Measurements from ENCODE around the gene TNRC18.
"Not testable (repeated sequence)": the region's sequence is repeated elsewhere in the genome, so short reads cannot be mapped to it uniquely, and the experiment has no call there.

Gene TNRC18, protein sequence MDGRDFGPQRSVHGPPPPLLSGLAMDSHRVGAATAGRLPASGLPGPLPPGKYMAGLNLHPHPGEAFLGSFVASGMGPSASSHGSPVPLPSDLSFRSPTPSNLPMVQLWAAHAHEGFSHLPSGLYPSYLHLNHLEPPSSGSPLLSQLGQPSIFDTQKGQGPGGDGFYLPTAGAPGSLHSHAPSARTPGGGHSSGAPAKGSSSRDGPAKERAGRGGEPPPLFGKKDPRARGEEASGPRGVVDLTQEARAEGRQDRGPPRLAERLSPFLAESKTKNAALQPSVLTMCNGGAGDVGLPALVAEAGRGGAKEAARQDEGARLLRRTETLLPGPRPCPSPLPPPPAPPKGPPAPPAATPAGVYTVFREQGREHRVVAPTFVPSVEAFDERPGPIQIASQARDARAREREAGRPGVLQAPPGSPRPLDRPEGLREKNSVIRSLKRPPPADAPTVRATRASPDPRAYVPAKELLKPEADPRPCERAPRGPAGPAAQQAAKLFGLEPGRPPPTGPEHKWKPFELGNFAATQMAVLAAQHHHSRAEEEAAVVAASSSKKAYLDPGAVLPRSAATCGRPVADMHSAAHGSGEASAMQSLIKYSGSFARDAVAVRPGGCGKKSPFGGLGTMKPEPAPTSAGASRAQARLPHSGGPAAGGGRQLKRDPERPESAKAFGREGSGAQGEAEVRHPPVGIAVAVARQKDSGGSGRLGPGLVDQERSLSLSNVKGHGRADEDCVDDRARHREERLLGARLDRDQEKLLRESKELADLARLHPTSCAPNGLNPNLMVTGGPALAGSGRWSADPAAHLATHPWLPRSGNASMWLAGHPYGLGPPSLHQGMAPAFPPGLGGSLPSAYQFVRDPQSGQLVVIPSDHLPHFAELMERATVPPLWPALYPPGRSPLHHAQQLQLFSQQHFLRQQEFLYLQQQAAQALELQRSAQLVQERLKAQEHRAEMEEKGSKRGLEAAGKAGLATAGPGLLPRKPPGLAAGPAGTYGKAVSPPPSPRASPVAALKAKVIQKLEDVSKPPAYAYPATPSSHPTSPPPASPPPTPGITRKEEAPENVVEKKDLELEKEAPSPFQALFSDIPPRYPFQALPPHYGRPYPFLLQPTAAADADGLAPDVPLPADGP (N-terminal part only)

DNA sequence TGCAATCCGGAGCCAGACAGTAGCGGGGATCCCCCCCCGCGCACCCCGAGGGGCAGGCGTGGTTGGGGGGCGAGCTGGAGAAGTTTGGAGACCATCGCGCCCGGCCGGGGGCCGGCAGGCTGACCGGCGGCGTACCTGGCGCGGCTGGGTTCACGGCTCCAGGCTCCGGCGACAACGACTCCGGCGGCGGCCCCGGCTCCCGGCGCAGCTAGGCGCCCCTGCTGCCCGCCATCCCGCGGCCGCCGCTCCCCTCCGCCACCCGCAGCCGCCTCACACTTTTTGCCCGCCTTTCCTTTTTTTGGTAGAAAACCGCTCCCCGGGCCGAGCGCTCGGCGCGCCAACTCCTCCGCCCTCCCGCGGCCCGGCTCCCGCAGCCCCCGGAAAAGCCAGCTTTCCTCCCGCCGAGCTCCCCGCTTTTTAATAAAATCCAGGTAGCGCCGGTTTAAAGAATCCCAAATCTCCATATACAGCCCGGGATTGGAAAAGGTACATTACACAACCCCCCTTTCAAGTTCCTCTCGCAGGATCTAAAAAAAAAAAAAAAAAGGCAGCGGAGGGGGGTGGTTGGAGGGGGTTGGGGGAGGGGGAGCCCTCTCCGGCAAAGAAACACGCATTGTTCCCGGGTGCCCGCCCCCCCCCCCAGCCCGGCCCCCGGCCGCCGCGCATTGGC lies at the start of gene TNRC18:
Gene TNRC18, minus strand, starts transcription at position 529 of the 670 bp plus-strand sequence. CDS start 2,588 bp downstream, outside the sequence.
- no peak for DNase-seq

DNA sequence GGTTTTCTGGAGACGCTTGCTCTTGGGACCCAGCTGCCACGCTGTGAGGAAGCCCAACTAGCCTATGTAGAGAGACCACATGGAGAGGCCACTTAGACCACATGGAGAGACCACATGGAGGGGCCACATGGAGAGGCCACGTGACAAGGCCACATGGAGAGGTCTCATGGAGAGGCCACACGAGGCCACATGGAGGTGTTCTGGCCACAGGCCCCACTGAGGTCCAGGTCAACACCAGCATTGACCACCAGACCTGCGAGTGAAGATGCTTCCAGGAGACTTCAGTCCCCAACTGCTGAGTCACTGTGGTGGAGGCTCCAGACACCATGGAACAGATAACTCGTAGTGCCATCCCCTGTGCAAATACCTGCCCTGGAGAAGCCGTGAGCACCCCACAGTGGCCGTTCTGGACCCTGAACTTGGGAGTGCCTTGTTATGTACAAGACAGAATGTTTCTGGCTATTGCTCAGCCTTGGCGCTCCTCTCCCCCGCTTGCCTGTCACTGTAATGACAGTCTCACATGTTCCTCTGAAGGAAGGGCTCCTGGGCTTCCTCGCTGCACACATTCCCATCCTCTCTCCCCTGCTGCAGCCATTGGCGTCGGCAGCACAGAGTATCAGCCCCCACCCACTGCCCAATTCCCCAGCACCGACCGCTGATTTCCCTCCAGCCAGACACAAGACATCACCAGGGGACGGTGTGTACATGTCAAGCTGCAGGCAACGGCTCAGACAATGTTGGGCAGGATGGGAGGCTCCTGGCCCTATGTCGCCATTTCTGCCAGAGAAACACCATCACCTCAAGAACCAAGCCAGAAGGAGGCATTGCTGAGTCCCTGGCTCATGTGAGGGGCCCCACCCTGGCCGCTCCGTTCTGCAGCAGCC lies 49.0 kb upstream of the TNRC18 start:
- DNase-seq, result no peak

DNA sequence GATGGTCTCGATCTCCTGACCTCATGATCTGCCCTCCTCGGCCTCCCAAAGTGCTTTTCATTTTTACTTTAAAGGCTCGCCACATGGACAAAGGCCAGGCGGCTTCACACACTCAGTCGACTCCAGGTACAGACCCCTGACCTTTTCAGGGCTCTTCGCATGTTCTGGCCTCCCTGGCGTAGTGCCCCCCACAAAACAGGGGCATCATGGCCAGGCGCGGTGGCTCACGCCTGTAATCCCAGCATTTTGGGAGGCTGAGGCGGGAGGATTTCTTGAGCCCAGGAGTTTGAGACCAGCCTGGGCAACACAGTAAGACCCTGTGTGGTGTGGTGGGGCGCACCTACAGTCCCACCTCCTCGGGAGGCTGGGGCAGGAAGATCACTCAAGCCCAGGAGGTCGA lies 48.0 kb upstream of the TNRC18 start:
- DNase-seq, result not testable (repeated sequence)

DNA sequence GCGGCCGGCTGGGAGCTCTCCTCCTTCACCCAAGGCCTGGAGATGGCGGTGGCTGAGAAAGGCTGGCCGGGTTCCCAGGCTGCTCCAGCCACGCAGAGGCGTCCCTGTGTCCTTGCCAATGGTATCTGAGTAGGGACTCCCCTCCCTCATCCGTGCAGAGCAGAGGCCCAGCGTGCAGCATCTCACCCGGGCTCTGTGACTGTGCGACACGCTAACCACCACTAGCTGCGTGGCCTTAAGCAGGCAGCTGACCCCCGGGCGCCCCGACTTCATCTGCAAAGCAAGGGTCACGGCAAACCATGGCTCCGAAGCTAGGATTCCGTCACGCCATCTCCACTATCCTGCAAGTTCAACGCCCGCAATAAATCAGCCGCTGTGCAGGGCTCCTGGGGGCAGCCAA lies 47.2 kb upstream of the TNRC18 start:
- DNase-seq, result no peak

DNA sequence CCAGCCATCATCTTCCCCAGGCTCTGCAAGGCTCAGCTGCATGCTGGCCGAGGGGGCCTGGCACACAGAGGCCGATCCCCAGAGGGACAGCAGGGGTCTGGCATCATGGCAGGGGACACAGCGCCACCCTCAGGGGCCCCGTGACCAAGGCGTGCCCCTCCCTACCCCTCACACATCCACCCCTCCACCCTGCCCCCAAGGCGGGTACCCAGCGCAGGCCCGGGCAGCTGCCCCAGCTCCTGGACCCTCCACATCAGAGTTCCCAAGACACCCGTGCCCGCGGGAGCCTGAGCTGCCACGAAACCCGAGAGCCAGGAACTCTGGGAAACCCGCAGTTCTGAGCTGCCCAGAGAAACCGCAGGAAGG lies 46.5 kb upstream of the TNRC18 start:
- no peak for DNase-seq

DNA sequence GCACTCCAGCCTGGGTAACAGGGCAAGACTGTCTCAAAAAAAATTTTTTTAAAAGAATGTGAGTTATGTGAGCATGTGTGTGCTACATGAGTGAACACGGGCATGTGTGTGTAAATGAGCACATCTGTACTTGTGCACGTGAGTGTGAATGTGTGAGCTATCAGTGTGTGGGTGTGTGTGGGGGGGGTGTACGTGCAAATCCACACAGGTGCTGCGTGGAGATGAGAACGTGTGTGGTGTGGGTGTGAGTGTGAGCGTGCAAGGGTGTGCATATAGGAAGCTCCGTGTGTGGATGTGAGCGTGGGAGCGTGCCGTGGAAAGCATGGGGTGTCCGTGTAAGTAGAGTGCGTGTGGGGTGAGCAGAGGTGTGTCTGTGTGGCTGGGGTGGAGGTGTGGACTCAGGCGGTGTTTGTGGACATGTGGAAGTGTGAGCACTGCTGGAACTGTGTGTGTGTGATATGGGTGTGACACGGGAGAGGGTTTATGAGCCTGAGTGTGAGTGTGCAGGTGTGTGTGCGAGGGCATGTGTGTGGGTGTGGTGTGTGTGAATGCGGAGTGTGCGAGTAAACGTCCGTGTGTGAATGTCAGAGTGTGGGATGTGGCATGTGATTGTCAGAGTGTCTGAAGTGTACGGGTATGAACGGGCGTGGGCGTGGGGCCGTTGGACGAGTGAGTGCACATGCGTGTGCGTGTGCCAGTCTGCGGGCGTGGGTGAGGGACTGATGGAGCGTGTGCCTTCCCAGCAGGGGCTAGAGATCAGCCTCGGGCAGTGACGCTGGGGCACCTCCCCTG lies 45.9 kb upstream of the TNRC18 start:
- DNase-seq, result no peak

DNA sequence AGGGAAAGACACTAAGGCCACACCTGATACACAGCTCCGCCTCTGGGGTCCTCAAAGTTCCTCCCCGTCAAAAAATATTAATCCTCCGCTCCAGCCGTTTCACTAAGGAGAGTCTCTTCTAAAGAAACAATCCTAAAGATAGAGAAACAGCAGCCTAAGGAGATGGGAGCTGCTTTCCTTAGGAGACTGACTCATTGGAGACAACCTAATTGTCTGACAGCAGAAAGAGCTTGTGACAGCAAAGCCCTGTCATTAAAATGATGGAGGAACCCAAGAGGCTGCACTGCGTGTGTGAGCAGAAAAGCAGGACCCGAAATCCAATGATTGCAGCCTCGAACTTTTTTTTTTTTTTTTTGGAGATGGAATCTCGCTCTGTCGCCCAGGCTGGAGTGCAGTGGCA lies 44.0 kb upstream of the TNRC18 start:
- DNase-seq, result no peak

DNA sequence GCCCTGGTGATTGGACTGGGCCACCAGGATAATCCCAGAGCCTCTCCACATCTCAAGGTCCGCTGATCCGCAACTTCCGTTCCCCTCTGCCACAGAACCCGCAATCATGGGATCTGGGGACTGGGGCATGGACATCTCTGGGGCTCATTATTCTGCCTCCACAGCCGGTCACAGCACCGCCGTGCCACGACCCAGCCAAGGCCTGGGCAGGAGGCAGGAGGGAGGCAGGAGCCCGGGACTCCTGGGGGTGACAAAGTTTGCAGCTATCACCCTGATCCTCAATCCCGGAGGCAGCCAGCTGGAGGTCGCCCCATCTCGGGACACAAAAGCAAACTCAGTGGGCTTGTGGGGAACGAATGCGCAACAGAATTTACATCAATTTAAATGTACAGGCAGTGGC lies 42.9 kb upstream of the TNRC18 start:
- no peak for DNase-seq

DNA sequence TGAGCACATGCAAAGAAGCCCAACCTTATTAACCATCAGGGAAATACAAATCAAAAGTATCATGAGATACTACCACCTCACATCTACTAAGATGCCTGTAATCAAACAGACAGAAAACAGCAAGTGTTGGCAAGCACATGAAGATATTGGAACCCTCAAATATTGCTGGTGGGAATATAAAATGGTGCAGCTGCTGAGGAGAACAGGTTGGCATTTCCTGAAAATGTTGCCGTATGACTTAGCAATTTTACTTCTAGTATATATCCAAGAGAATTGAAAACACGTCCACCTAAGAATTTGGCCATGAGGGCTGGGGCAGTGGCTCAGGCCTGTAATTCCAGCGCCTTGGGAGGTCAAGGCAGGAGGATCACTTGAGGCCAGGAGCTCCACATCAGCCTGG lies 39.4 kb upstream of the TNRC18 start:
- DNase-seq, result no peak

DNA sequence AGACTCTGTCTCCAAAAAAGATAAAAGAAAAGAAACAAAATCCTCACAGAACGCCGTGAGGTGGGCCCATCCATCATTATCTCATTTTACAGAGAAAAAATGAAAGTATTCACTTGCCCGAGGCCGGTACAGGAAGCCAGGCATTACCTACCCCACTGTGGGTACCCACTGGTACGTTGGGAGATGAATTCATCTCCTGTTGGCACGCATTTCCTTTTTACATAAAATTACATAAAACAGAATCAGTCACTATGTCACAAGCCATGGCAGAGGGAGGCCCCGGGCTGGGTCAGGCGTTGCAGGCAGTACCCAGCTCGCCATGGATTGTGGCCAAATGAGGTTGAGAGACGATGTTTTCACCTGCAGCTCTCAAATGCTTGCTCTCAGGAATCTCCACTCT lies 38.6 kb upstream of the TNRC18 start:
- no peak for DNase-seq

DNA sequence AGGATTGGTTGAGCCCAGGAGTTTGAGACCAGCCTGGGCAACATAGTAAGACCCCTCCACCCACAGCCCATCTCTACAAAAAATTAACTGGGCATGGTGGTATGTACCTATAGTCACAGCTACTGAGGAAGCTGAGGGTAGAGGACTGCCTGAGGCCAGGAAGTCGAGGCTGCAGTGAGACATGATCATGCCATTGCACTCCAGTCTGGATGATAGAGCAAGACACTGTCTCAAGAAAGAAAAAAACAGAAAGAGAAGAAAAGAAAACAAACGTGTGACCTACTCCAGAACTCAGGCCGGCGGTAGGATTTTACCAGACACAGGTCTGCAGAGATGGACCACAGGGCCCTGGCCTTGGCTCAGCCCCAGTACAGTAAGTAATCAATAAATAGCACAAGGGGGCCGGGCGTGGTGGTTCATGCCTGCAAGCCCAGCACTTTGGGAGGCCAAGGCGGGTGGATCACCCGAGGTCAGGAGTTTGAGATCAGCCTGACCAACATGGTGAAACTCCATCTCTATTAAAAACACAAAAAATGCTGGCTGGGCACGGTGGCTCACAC lies 35.4 kb upstream of the TNRC18 start:
- no peak for DNase-seq

DNA sequence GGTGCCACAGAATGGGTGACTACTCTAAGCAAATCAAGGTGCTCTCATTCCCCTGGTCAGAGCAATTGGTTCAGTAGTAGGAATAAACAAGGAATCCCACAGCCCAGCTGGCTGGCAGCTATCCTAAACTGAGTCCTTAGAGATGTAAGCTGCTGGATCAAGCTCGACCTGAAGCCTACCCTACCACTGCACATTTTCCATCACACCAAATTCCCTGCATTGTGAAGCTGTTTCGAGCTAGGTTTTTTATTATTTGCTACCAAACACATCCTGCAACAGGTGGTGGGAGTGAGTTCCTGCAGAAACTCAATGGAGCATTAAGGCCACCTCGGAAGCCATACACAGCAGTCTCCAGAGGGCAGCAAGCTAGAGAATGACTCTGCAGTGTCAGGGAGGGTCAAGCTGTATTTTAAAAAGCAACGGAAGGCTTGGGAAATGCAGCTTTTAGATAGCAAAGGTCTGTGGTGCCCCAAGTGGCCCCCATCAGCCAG lies 33.7 kb upstream of the TNRC18 start:
- DNase-seq, result no peak

DNA sequence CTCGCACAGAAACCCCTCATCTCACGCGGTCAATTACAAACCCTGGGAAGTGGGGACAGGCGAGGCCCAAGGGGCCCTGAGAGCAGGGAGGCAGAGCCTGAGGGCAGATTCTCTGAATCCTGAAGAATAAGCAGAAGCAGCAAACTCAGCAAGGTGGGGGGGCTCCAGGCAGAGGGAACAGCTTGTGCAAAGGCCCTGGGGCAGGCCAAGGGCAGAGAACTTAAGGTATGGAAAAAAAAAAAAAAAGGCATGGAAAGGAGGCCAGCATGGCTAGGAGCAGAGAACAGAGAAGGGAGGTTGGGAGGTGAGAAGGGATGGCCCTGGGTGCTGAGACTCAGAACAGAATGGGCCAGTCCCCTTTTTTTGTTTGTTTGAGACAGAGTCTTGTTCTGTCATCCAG lies 32.8 kb upstream of the TNRC18 start:
- DNase-seq, result no peak

DNA sequence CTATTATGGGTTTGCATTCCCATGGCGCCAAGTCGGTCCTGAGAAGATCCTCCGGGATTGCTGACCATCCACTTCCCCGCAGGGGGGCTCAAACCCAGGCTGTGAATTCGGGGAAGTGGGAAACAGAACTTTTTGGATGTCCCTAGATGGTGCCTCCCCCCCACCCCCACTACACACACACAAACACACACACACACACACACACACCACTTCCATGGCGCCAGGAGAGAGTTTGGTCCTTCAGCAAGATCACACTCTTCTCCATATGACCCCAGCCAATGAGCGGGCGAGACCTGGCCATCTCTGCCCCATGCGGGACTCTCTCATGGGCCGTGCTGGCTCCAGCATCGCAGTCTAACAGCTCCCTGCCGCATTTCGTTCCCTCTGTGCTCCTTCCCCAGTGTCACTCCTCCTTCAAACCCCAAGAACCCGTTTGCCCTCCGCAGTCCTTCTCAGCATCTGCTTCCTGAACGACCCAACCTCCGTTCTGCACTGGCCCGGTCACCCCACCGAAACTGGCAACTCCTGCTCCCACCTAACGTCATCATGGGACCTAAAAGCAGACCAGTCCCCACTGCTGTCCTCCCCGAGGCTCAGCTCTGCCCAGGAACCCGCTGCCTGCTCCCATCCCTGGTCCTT lies 32.1 kb upstream of the TNRC18 start:
- DNase-seq, result no peak

DNA sequence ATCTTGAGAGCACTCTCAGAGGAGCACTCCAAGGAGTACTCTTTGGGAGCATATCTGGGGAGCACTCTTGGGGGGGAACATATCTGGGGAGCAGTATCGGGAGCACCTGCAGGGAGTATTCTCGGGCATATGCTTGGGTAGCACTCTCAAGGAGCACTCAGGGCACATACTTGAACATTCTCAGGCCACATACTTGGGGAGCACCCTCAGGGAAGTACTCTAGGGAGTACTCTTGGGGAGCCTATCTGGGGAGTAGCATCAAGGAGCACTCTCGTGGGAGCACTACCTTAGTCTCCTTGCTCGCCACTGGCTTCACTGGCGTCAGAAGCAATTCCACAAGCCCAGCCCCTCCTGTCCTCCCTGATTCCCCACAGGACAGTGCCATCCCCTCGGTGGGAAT lies 31.5 kb upstream of the TNRC18 start:
- DNase-seq, result no peak

DNA sequence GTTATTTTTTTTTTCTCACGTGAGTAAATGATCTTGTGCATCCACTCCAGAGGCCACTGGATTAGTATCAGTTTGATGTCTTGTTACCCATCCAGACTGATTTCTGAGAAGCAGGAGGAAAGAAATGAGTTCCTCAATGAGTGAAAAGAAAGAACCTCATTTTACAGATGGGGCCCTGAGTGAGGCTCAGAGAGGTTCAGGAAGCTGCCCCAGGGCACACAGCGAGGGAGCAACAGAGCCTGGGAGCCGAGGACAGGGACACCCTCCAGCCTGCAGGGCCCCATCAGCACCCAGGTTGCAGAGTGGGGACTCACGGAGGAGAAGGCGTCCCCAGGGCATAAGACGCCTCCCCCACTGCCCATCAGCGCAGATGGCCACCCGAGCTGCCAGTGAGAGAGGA lies 30.9 kb upstream of the TNRC18 start:
- no peak for DNase-seq

DNA sequence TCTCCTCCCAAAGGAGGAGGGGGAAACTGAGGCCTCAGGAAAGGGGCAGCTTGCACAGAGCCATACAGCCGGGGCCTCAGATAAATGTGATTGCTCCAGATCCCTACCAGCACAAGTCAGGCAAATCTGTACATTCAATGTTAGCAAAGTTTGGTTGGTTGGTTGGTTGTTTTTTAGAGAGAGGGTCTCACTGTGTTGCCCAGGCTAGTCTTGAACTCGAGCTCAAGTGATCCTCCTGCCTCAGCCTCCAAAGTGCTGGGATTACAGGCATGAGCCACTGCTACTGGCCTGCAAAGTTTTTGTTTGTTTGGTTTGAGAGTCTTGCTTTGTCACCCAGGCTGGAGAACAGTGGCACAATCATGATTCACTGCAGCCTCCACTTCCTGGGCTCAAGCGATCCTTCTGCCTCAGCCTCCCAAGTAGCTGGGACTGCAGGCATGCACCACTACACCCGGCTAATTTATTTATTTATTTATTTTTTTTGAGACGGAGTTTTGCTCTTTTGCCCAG lies 30.0 kb upstream of the TNRC18 start:
- DNase-seq, result no peak

DNA sequence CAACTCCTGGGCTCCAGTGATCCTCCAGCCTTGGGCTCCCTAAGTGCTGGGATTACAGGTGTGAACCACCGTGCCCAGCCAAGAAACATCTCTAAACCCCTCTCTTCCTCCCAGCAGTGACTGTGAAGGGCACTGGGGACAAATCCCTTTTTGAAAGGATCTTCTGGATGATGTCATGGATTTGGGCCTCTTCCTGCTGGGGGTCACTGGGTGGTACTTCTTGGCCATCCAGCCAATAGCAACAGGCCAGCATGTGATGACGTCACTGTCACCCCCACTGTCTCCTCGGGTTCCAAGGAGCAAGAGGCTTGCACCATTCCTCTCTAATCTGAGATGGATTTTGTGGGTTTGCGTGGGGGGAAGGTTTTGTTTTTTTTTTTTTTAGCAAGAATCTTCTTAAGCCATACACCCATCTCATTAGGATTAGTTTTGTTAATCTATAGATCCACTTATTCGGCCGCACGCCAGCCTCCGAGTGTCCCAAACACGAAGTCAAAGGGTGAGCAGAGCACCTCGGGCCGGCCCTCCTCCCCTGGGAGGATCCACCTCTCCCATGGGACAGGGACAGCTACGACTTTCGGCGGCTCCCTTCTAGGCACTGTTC lies 29.4 kb upstream of the TNRC18 start:
- peak; percentile 59 for DNase-seq

DNA sequence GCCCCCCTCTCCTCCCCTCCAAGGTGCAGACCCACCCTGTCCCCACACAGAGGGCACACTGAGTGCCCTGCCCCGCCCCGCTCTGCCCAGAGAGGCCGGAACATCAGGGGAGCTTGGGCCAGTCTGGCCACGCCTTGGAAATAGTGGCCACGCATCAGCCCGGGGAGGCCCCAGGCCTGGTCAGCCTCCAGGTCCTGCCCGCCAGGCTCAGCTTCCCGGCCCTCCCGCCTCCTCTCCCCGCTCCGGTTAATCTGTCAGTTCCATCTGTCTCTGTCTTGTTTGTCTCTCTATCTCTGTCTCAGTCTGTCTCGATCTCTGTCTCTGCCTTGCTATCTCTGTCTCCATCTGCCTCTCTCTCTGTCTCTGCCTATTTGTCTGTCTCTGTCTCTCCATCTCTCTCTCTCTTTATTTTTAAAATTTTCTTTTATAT lies 28.9 kb upstream of the TNRC18 start:
- DNase-seq, result peak; percentile 43
